OCI-LY3 (cell line): ENCODE data around the gene ABCA4.

Source experiments
- H2AFZ ChIP-seq: fragments of 200-600, 300-600 bp; shearing (Covaris generic); 2 replicates; pipeline ENCODE4 v1.6.0; 2014; ENCODE audit warnings: antibody characterized with exemption, low read depth, low read length
- H3K27ac ChIP-seq: fragments of 200-600, 300-600 bp; sonication (generic); 2 replicates; pipeline ENCODE4 v1.5.1; 2014; ENCODE audit warnings: mild to moderate bottlenecking, low read length, moderate library complexity, mixed read lengths
- H3K27me3 ChIP-seq: fragments of 200-600, 300-600 bp; sonication (generic); 2 replicates; pipeline ENCODE4 v1.6.1; 2014; ENCODE audit warnings: low read depth, low read length, mixed read lengths
- H3K36me3 ChIP-seq: fragments of 200-600, 300-600 bp; sonication (generic); replicated peaks from 2 replicates; pipeline ENCODE3; 2014; ENCODE audit warnings: low read depth, low read length, mixed read lengths
- H3K4me1 ChIP-seq: fragments of 300-600, 200-600 bp; sonication (generic); 2 replicates; pipeline ENCODE4 v1.6.1; 2014; ENCODE audit warnings: low read length, mixed read lengths
- H3K4me2 ChIP-seq: fragments of 200-600, 300-600 bp; sonication (generic); 2 replicates; pipeline ENCODE4 v1.6.1; 2014; ENCODE audit warnings: low read length, mixed read lengths
- H3K4me3 ChIP-seq: fragments of 300-600, 200-600 bp; sonication (generic); 2 replicates; pipeline ENCODE4 v1.5.1; 2014; ENCODE audit warnings: antibody characterized with exemption, mild to moderate bottlenecking, low read length, moderate library complexity
- H3K79me2 ChIP-seq: fragments of 300-600, 200-600 bp; shearing (Covaris generic); 2 replicates; pipeline ENCODE4 v1.6.1; 2014; ENCODE audit warnings: mild to moderate bottlenecking, low read length, mixed read lengths
- H3K9ac ChIP-seq: fragments of 300-600, 200-600 bp; shearing (Covaris generic); 2 replicates; pipeline ENCODE4 v1.6.0; 2014; ENCODE audit warnings: mild to moderate bottlenecking, low read length, moderate library complexity
- H3K9me3 ChIP-seq: fragments of 200-600, 300-600 bp; shearing (Covaris generic); 2 replicates; pipeline ENCODE4 v1.6.1; 2014; ENCODE audit warnings: low read length, mixed read lengths; ENCODE audit not compliant: insufficient read depth
- H4K20me1 ChIP-seq: fragments of 200-600, 300-600 bp; sonication (generic); 2 replicates; pipeline ENCODE4 v1.6.1; 2016; ENCODE audit warnings: low read length, mixed read lengths; ENCODE audit not compliant: insufficient read depth
- CTCF ChIP-seq: fragments of 200-600, 300-600 bp; sonication (generic); IDR thresholded peaks from 2 replicates; pipeline ENCODE4 v1.5.1; 2014; ENCODE audit warnings: antibody characterized with exemption, low read length, low read depth
- EZH2phosphoT487 ChIP-seq: fragments of 200-600 bp; shearing (Covaris generic); IDR thresholded peaks from 2 replicates; pipeline ENCODE4 v1.6.1; 2018; ENCODE audit warnings: antibody characterized with exemption, mixed run types, low read depth

The ABCA4 gene

GRCh38 chr1:94105581-94105952 is 15.4 kb downstream of the ABCA4 start:
- Histone ChIP-seq H3K4me1 (peaks cover 8% of the 10 kb centered on the region), H3K27ac (no peak overlapping the region), H4K20me1 (peaks cover 33% of the 10 kb centered on the region), H3K4me2 (no peak overlapping the region), H3K4me3 (no peak overlapping the region), H3K79me2 (no peaks in the 10 kb centered on the region), H3K27me3 (peaks cover 79% of the 10 kb centered on the region), H2AFZ (no peak overlapping the region), H3K36me3 (no peaks in the 10 kb centered on the region), H3K9me3 (no peaks in the 10 kb centered on the region), H3K9ac (no peak overlapping the region)
- TF ChIP-seq EZH2phosphoT487 (no peak), CTCF (no peak)

DNA sequence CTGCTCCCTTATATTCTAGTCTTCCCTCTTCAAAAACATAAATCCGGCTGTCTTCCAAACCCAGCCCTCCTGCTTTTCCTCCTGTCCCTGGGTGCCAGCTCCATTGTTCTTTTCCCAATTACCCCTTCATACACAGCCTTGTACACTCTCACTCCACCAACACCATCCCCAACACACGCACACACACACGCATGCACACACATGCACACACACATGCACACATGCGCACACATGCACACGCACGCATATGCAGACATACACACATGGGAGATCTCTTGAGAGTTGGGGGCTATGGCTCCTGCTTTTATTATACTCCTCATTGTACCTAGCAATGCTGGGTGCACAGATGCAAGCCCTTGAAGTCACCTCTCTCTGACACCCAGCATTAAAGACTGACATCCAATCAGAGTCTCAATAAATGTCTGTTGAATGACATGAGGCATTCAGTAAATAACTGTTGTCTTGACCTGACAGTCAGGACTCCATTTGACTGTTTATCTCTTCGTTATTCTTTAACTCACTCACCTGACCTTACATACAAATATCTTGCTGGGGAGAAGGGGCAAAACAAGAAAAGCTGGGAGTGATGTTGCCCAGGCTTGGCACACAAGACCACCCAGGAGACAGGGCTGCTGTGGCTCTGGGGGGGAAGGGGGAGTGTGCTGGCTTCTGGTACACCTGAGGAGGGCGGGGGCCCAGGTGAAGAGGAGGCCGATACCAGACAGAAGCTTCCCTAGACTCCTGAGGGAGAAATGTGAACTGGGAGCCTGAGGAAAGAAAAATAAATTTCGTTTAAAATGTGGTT is 16.0 kb downstream of the ABCA4 start:
- no peak overlapping the region for H3K4me2 ChIP-seq
- H3K36me3 ChIP-seq, result no peaks in the 10 kb centered on the region
- no peaks in the 10 kb centered on the region for H3K79me2 ChIP-seq
- H3K27ac ChIP-seq, result no peak overlapping the region
- no peaks in the 10 kb centered on the region for H3K9me3 ChIP-seq
- TF ChIP-seq EZH2phosphoT487, result no peak
- no peak for TF ChIP-seq CTCF
- peaks cover 79% of the 10 kb centered on the region for H3K27me3 ChIP-seq
- H2AFZ ChIP-seq, result no peak overlapping the region
- peaks cover 8% of the 10 kb centered on the region for H3K4me1 ChIP-seq
- no peak overlapping the region for H3K9ac ChIP-seq
- no peak overlapping the region for H3K4me3 ChIP-seq
- H4K20me1 ChIP-seq, result peaks cover 30% of the 10 kb centered on the region

- no peak overlapping the region for H3K4me2 ChIP-seq
- peaks cover 79% of the 10 kb centered on the region for H3K27me3 ChIP-seq
- H3K9me3 ChIP-seq, result no peaks in the 10 kb centered on the region
- no peak overlapping the region for H3K9ac ChIP-seq
- no peak overlapping the region for H3K27ac ChIP-seq
- peaks cover 29% of the 10 kb centered on the region for H4K20me1 ChIP-seq
- H3K36me3 ChIP-seq, result no peaks in the 10 kb centered on the region
- no peaks in the 10 kb centered on the region for H3K79me2 ChIP-seq
- peaks cover 8% of the 10 kb centered on the region for H3K4me1 ChIP-seq
- no peak overlapping the region for H3K4me3 ChIP-seq
- H2AFZ ChIP-seq, result no peak overlapping the region
- TF ChIP-seq CTCF (no peak), EZH2phosphoT487 (no peak)
Observed at GRCh38 chr1:94104127-94104684, 16.7 kb downstream of the ABCA4 start.

DNA sequence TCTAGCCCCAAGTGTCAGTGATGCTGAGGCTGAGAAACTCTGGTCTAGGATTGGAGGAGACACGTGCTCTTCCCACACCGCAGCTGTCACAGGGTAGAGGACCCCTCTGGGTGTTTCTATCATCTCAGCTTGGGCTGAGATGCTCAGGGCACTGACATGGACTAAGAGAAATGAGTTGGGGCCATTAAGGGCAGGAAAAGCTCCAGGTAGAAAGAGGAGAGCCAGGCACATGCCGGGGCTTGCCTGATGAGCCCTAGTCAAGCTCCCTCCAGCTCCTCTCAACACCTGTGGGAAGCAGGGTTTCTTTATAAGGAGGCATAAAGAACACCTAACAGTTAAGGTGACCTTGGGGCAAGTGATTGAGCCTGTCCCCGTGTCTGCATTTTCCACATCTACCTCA is 17.3 kb downstream of the ABCA4 start:
- Histone ChIP-seq H3K4me2 (no peak overlapping the region), H2AFZ (no peak overlapping the region), H3K79me2 (no peaks in the 10 kb centered on the region), H3K36me3 (no peaks in the 10 kb centered on the region), H3K4me3 (no peak overlapping the region), H4K20me1 (peaks cover 29% of the 10 kb centered on the region), H3K9me3 (no peaks in the 10 kb centered on the region), H3K9ac (no peak overlapping the region), H3K27me3 (peaks cover 77% of the 10 kb centered on the region), H3K4me1 (peaks cover 8% of the 10 kb centered on the region), H3K27ac (no peak overlapping the region)
- no peak for TF ChIP-seq EZH2phosphoT487
- TF ChIP-seq CTCF, result no peak
